GM23338 (cell line): ENCODE data around the gene CCDC169. TPM values are rescaled to one million over a fixed set of nuclear protein-coding genes. Genes with fewer than 3 reads are reported as not detected.

Experiments
- ATAC-seq: fragments of 200-7000 bp; cut with Tn5 transposase; 3 replicates; pipeline ENCODE4 v1.9.1; 2020
- DNase-seq: peaks from one replicate; pipeline ENCODE4 v3.0.0-alpha.2; 2015; ENCODE audit warnings: low spot score
- H2AFZ ChIP-seq: fragments of 200-600 bp; sonication (generic); 2 replicates; pipeline ENCODE4 v1.8.0; 2016; ENCODE audit warnings: antibody characterized with exemption, mild to moderate bottlenecking, moderate library complexity
- H3F3A ChIP-seq: fragments of 200-600 bp; sonication (generic); replicated peaks from 2 replicates; pipeline ENCODE4 v1.8.0; 2017; ENCODE audit warnings: antibody characterized with exemption, mixed run types, low read depth
- H3K27ac ChIP-seq: fragments of 200-600 bp; sonication (generic); 2 replicates; pipeline ENCODE4 v1.6.1; 2016; ENCODE audit warnings: low read depth
- H3K27me3 ChIP-seq: fragments of 200-600 bp; sonication (generic); 2 replicates; pipeline ENCODE4 v1.8.0; 2016; ENCODE audit warnings: mild to moderate bottlenecking, mixed run types, moderate library complexity; ENCODE audit not compliant: insufficient read depth
- H3K36me3 ChIP-seq: fragments of 200-600 bp; sonication (generic); 2 replicates; pipeline ENCODE4 v1.8.0; 2016; ENCODE audit warnings: mild to moderate bottlenecking; ENCODE audit not compliant: insufficient read depth
- H3K4me1 ChIP-seq: fragments of 200-600 bp; sonication (generic); 2 replicates; pipeline ENCODE4 v1.8.0; 2016; ENCODE audit warnings: mild to moderate bottlenecking, moderate library complexity; ENCODE audit not compliant: insufficient read depth
- H3K4me2 ChIP-seq: fragments of 200-600 bp; sonication (generic); 2 replicates; pipeline ENCODE4 v1.7.1; 2017; ENCODE audit warnings: mixed run types
- H3K4me3 ChIP-seq: fragments of 200-600 bp; sonication (generic); 2 replicates; pipeline ENCODE4 v1.6.1; 2016; ENCODE audit warnings: mixed run types
- H3K79me2 ChIP-seq: fragments of 200-600 bp; sonication (generic); replicated peaks from 2 replicates; pipeline ENCODE4 v1.8.0; 2017; ENCODE audit warnings: mild to moderate bottlenecking; ENCODE audit not compliant: insufficient read depth
- H3K9me2 ChIP-seq: fragments of 200-600 bp; sonication (generic); 2 replicates; pipeline ENCODE4 v1.8.0; 2017; ENCODE audit not compliant: insufficient read depth
- H4K20me1 ChIP-seq: fragments of 200-600 bp; sonication (generic); replicated peaks from 2 replicates; pipeline ENCODE4 v1.8.0; 2017; ENCODE audit warnings: mild to moderate bottlenecking; ENCODE audit not compliant: insufficient read depth
- H3K27ac Mint-ChIP-seq: 2 replicates; pipeline ENCODE4 v1.8.0; 2020; ENCODE audit warnings: inconsistent platforms, mild to moderate bottlenecking, moderate library complexity, mixed read lengths
- H3K27me3 Mint-ChIP-seq: 3 replicates; pipeline ENCODE4 v1.8.0; 2022; ENCODE audit warnings: low read depth, mild to moderate bottlenecking, moderate library complexity, mixed read lengths, inconsistent platforms; ENCODE audit not compliant: insufficient read depth, poor library complexity
- H3K36me3 Mint-ChIP-seq: 3 replicates; pipeline ENCODE4 v1.8.0; 2021; ENCODE audit warnings: low read depth, mild to moderate bottlenecking, inconsistent platforms, moderate library complexity, mixed read lengths
- H3K4me1 Mint-ChIP-seq: 3 replicates; pipeline ENCODE4 v1.8.0; 2020; ENCODE audit warnings: mild to moderate bottlenecking, inconsistent platforms, mixed read lengths
- H3K4me3 Mint-ChIP-seq: 3 replicates; pipeline ENCODE4 v1.8.0; 2021; ENCODE audit warnings: moderate library complexity, mild to moderate bottlenecking, inconsistent platforms, mixed read lengths
- H3K9me3 Mint-ChIP-seq: 3 replicates; pipeline ENCODE4 v1.8.0; 2020; ENCODE audit warnings: moderate library complexity, mild to moderate bottlenecking, inconsistent platforms, mixed read lengths
- CREB1 ChIP-seq: fragments of 250-450 bp; sonication (Bioruptor Pico); IDR thresholded peaks from 2 replicates; pipeline ENCODE4 v1.5.0; 2020; ENCODE audit warnings: low read depth, mild to moderate bottlenecking, moderate library complexity
- CTCF ChIP-seq, 2 experiments: fragments of 200-600 bp in 1 of 2; sonication (generic) in 1 of 2; conservative IDR thresholded peaks; 2 replicates each; pipeline versions ENCODE4 v1.5.1 to v1.6.1; 2016 to 2017; ENCODE audit warnings: antibody characterized with exemption in 2 of 2, low read depth in 2 of 2, mild to moderate bottlenecking in 2 of 2, moderate library complexity in 1 of 2
- ETS1 ChIP-seq: IDR thresholded peaks from 2 replicates; pipeline ENCODE4 v1.6.1; 2016; ENCODE audit warnings: antibody characterized with exemption
- EZH2 ChIP-seq: fragments of 200-600 bp; sonication (generic); IDR thresholded peaks from one replicate; pipeline ENCODE4 v1.8.0; 2017; ENCODE audit warnings: antibody characterized with exemption, mild to moderate bottlenecking, low read depth; ENCODE audit not compliant: unreplicated experiment
- EZH2phosphoT487 ChIP-seq: fragments of 200-600 bp; sonication (generic); IDR thresholded peaks from one replicate; pipeline ENCODE4 v1.8.1; 2018; ENCODE audit warnings: antibody characterized with exemption; ENCODE audit not compliant: unreplicated experiment
- JUNB ChIP-seq: IDR thresholded peaks from one replicate; pipeline ENCODE4 v1.6.1; 2016; ENCODE audit warnings: antibody characterized with exemption; ENCODE audit not compliant: unreplicated experiment
- NANOG ChIP-seq: IDR thresholded peaks from 2 replicates; pipeline ENCODE4 v1.6.1; 2016; ENCODE audit warnings: antibody characterized with exemption, borderline replicate concordance
- POLR2AphosphoS5 ChIP-seq: IDR thresholded peaks from 2 replicates; pipeline ENCODE4 v1.6.1; 2016; ENCODE audit warnings: antibody characterized with exemption, low read depth
- REST ChIP-seq: IDR thresholded peaks from one replicate; pipeline ENCODE4 v1.6.1; 2018; ENCODE audit warnings: antibody characterized with exemption; ENCODE audit not compliant: unreplicated experiment
- STAT1 ChIP-seq: IDR thresholded peaks from one replicate; pipeline ENCODE4 v1.6.1; 2016; ENCODE audit warnings: antibody characterized with exemption; ENCODE audit not compliant: unreplicated experiment
- ZNF114 ChIP-seq: fragments of 250-450 bp; sonication (Bioruptor Pico); IDR thresholded peaks from 2 replicates; pipeline ENCODE4 v1.5.0; 2020; ENCODE audit warnings: mild to moderate bottlenecking, moderate library complexity
- ZNF331 ChIP-seq: fragments of 250-450 bp; sonication (Bioruptor Pico); IDR thresholded peaks from 2 replicates; pipeline ENCODE4 v1.5.0; 2020; ENCODE audit warnings: low read depth, mild to moderate bottlenecking, moderate library complexity
- polyA plus RNA-seq: library from polyadenylated mRNA; unstranded; fragments of >200 nt; fragmentation: Nextera tagmentation; extraction: Ambion mirVana; gene quantifications from 2 replicates; pipeline ENCODE4 v1.2.1, GENCODE V29; 2016
- total RNA-seq: library from RNA; depleted of rRNA; stranded (reverse); fragments of >200 nt; shearing (Covaris generic); gene quantifications from 2 replicates; pipeline ENCODE4 v1.2.3, GENCODE V29; 2014
- TF ChIP-seq, protein P1 (sequence below): fragments of 250-450 bp; sonication (Bioruptor Pico); IDR thresholded peaks from 2 replicates; pipeline ENCODE4 v1.5.0; 2020; ENCODE audit warnings: mild to moderate bottlenecking, moderate library complexity

CCDC169 gene
- total and polyA plus RNA-seq, 2 experiments from 2014 or later = 48.5 to 61.2 TPM

DNA sequence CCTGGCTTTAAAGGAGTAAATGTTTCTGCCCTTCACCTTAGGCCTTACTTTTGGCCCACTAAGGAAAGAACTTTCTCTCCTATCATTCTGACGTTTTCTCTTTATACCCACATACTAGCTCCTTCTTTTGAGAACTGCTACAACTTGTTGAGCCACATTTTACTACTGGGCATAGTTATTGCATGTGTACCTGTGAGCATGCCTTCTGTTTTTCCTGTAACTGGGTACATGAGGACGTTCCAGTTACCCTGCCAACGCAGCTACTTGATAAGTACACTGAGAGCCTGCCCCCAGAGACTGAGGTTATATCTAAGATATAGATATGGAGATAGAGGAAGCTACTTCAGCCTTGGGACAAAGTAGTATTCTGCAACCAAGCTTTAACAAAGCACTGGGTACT lies 3.5 kb downstream of the CCDC169 start:
- no peak overlapping the region for H3K4me3 Mint-ChIP-seq
- ATAC-seq = no peak
- H3K79me2 ChIP-seq = peaks cover 68% of the 10 kb centered on the region
- H3K27ac Mint-ChIP-seq = no peak overlapping the region
- H3K4me2 ChIP-seq = no peak overlapping the region
- no peaks in the 10 kb centered on the region for H3K27me3 ChIP-seq
- H3F3A ChIP-seq = peaks cover 6% of the 10 kb centered on the region; the same call in 1 of the 2 replicates
- H3K36me3 Mint-ChIP-seq = peaks cover 59% of the 10 kb centered on the region
- no peak for DNase-seq
- no peak overlapping the region for H3K4me3 ChIP-seq
- peaks cover 17% of the 10 kb centered on the region for H3K4me1 Mint-ChIP-seq
- H3K9me2 ChIP-seq = no peaks in the 10 kb centered on the region
- no peaks in the 10 kb centered on the region for H4K20me1 ChIP-seq
- H3K9me3 Mint-ChIP-seq = peaks cover 35% of the 10 kb centered on the region
- H3K27me3 Mint-ChIP-seq = peaks cover 12% of the 10 kb centered on the region
- no peak overlapping the region for H2AFZ ChIP-seq
- peaks cover 27% of the 10 kb centered on the region for H3K36me3 ChIP-seq
- no peak overlapping the region for H3K27ac ChIP-seq
- H3K4me1 ChIP-seq = peaks cover 9% of the 10 kb centered on the region
- TF ChIP-seq CREB1 (CRISPR knock-in tag) = no peak
- no peak for TF ChIP-seq CTCF (conservative IDR thresholded peaks at IDR 0.05; ENCODE audit: low read depth in 2 of 2)
- TF ChIP-seq ZNF331 (CRISPR knock-in tag) = no peak
- TF ChIP-seq, protein P1, sequence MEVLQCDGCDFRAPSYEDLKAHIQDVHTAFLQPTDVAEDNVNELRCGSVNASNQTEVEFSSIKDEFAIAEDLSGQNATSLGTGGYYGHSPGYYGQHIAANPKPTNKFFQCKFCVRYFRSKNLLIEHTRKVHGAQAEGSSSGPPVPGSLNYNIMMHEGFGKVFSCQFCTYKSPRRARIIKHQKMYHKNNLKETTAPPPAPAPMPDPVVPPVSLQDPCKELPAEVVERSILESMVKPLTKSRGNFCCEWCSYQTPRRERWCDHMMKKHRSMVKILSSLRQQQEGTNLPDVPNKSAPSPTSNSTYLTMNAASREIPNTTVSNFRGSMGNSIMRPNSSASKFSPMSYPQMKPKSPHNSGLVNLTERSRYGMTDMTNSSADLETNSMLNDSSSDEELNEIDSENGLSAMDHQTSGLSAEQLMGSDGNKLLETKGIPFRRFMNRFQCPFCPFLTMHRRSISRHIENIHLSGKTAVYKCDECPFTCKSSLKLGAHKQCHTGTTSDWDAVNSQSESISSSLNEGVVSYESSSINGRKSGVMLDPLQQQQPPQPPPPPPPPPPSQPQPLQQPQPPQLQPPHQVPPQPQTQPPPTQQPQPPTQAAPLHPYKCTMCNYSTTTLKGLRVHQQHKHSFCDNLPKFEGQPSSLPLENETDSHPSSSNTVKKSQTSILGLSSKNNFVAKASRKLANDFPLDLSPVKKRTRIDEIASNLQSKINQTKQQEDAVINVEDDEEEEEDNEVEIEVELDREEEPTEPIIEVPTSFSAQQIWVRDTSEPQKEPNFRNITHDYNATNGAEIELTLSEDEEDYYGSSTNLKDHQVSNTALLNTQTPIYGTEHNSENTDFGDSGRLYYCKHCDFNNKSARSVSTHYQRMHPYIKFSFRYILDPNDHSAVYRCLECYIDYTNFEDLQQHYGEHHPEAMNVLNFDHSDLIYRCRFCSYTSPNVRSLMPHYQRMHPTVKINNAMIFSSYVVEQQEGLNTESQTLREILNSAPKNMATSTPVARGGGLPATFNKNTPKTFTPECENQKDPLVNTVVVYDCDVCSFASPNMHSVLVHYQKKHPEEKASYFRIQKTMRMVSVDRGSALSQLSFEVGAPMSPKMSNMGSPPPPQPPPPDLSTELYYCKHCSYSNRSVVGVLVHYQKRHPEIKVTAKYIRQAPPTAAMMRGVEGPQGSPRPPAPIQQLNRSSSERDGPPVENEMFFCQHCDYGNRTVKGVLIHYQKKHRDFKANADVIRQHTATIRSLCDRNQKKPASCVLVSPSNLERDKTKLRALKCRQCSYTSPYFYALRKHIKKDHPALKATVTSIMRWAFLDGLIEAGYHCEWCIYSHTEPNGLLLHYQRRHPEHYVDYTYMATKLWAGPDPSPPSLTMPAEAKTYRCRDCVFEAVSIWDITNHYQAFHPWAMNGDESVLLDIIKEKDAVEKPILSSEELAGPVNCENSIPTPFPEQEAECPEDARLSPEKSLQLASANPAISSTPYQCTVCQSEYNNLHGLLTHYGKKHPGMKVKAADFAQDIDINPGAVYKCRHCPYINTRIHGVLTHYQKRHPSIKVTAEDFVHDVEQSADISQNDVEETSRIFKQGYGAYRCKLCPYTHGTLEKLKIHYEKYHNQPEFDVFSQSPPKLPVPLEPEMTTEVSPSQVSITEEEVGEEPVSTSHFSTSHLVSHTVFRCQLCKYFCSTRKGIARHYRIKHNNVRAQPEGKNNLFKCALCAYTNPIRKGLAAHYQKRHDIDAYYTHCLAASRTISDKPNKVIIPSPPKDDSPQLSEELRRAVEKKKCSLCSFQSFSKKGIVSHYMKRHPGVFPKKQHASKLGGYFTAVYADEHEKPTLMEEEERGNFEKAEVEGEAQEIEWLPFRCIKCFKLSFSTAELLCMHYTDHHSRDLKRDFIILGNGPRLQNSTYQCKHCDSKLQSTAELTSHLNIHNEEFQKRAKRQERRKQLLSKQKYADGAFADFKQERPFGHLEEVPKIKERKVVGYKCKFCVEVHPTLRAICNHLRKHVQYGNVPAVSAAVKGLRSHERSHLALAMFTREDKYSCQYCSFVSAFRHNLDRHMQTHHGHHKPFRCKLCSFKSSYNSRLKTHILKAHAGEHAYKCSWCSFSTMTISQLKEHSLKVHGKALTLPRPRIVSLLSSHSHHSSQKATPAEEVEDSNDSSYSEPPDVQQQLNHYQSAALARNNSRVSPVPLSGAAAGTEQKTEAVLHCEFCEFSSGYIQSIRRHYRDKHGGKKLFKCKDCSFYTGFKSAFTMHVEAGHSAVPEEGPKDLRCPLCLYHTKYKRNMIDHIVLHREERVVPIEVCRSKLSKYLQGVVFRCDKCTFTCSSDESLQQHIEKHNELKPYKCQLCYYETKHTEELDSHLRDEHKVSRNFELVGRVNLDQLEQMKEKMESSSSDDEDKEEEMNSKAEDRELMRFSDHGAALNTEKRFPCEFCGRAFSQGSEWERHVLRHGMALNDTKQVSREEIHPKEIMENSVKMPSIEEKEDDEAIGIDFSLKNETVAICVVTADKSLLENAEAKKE (CRISPR knock-in tag) = no peak
- no peak for TF ChIP-seq ETS1
- no peak for TF ChIP-seq EZH2
- no peak for TF ChIP-seq STAT1
- no peak for TF ChIP-seq JUNB
- no peak for TF ChIP-seq POLR2AphosphoS5
- no peak for TF ChIP-seq REST
- no peak for TF ChIP-seq ZNF114 (CRISPR knock-in tag)
- TF ChIP-seq EZH2phosphoT487 = no peak
- TF ChIP-seq NANOG = no peak
